SU-DHL-6 (cell line): Measurements from ENCODE around the gene PIGX.

ENCODE experiments used
- H2AFZ ChIP-seq: fragments of 200-600 bp; sonication (generic); 2 replicates; pipeline ENCODE4 v1.6.1; 2014; ENCODE audit warnings: low read depth, mild to moderate bottlenecking, moderate library complexity, mixed read lengths, antibody characterized with exemption, low read length; ENCODE audit not compliant: severe bottlenecking
- H3F3A ChIP-seq: fragments of 200-600 bp; shearing (Covaris generic); 2 replicates; pipeline ENCODE4 v1.6.0; 2016; ENCODE audit warnings: antibody characterized with exemption, mild to moderate bottlenecking; ENCODE audit not compliant: insufficient read depth
- H3K27ac ChIP-seq: fragments of 200-600 bp; sonication (generic); 2 replicates; pipeline ENCODE4 v1.5.1; 2016; ENCODE audit warnings: low read depth, mild to moderate bottlenecking, low read length, moderate library complexity, mixed read lengths
- H3K27me3 ChIP-seq: fragments of 200-600 bp; sonication (generic), shearing (Covaris generic); 2 replicates; pipeline ENCODE4 v1.6.0; 2014; ENCODE audit warnings: mild to moderate bottlenecking, low read length
- H3K36me3 ChIP-seq: fragments of 200-600 bp; sonication (generic); 2 replicates; pipeline ENCODE4 v1.6.1; 2014; ENCODE audit warnings: mild to moderate bottlenecking, low read length, mixed read lengths
- H3K4me2 ChIP-seq: fragments of 300-600, 200-600 bp; shearing (Covaris generic), sonication (generic); 2 replicates; pipeline ENCODE4 v1.6.0; 2014; ENCODE audit warnings: low read length, low read depth, mild to moderate bottlenecking; ENCODE audit not compliant: poor library complexity, severe bottlenecking
- H3K4me3 ChIP-seq: fragments of 200-600 bp; sonication (generic); 2 replicates; pipeline ENCODE4 v1.5.1; 2014; ENCODE audit warnings: antibody characterized with exemption, low read length, mild to moderate bottlenecking, mixed read lengths; ENCODE audit not compliant: insufficient read depth, poor library complexity, severe bottlenecking
- H3K79me2 ChIP-seq: fragments of 200-600 bp; sonication (generic); 2 replicates; pipeline ENCODE4 v1.6.1; 2014; ENCODE audit warnings: mild to moderate bottlenecking, low read length, moderate library complexity; ENCODE audit not compliant: insufficient read depth
- H3K9ac ChIP-seq: fragments of 200-600 bp; sonication (generic); 2 replicates; pipeline ENCODE4 v1.7.0; 2014; ENCODE audit warnings: mild to moderate bottlenecking, low read length
- H3K9me2 ChIP-seq: fragments of 200-600 bp; sonication (generic); replicated peaks from 2 replicates; pipeline ENCODE4 v1.6.1; 2014; ENCODE audit warnings: low read length; ENCODE audit not compliant: insufficient read depth
- H3K9me3 ChIP-seq: fragments of 200-600 bp; sonication (generic); 2 replicates; pipeline ENCODE4 v1.6.1; 2014; ENCODE audit warnings: low read length, mixed read lengths; ENCODE audit not compliant: insufficient read depth
- H4K20me1 ChIP-seq: fragments of 200-600 bp; sonication (generic); 2 replicates; pipeline ENCODE4 v1.6.1; 2014; ENCODE audit warnings: low read depth, mild to moderate bottlenecking, antibody characterized with exemption, low read length, moderate library complexity, mixed read lengths
- CTCF ChIP-seq: fragments of 200-600 bp; sonication (generic); IDR thresholded peaks from one replicate; pipeline ENCODE4 v1.5.1; 2017; ENCODE audit warnings: antibody characterized with exemption, mild to moderate bottlenecking, low read length, moderate library complexity; ENCODE audit not compliant: insufficient read depth, poor library complexity, severe bottlenecking
- EZH2phosphoT487 ChIP-seq: fragments of 200-600 bp; sonication (generic), shearing (Covaris generic); conservative IDR thresholded peaks from 2 replicates; pipeline ENCODE4 v1.6.1; 2018; ENCODE audit warnings: mild to moderate bottlenecking, antibody characterized with exemption, low read length, moderate library complexity, mixed read lengths

The PIGX gene

GRCh38 chr3:196677353-196677752 lies 34.8 kb upstream of the PIGX start:
- H3K27me3 ChIP-seq: no peaks in the 10 kb centered on the region
- no peaks in the 10 kb centered on the region for H4K20me1 ChIP-seq
- H3K27ac ChIP-seq: no peak overlapping the region
- H3K36me3 ChIP-seq: no peaks in the 10 kb centered on the region
- H3K79me2 ChIP-seq: no peaks in the 10 kb centered on the region
- no peaks in the 10 kb centered on the region for H3F3A ChIP-seq
- H3K4me3 ChIP-seq: no peak overlapping the region
- H2AFZ ChIP-seq: no peak overlapping the region
- no peak for TF ChIP-seq EZH2phosphoT487
- no peak for TF ChIP-seq CTCF
- H3K9me3 ChIP-seq: no peaks in the 10 kb centered on the region
- no peak overlapping the region for H3K9ac ChIP-seq
- no peaks in the 10 kb centered on the region for H3K9me2 ChIP-seq
- no peak overlapping the region for H3K4me2 ChIP-seq

GRCh38 chr3:196677931-196678330 lies 34.2 kb upstream of the PIGX start:
- no peak overlapping the region for H3K4me3 ChIP-seq
- H3K27me3 ChIP-seq: no peaks in the 10 kb centered on the region
- TF ChIP-seq CTCF: no peak
- no peak for TF ChIP-seq EZH2phosphoT487

GRCh38 chr3:196684548-196685407 lies 27.4 kb upstream of the PIGX start:
- Histone ChIP-seq H3K9me3 (no peaks in the 10 kb centered on the region), H2AFZ (no peak overlapping the region), H3K27me3 (no peaks in the 10 kb centered on the region), H3K9me2 (no peaks in the 10 kb centered on the region), H4K20me1 (no peaks in the 10 kb centered on the region), H3K79me2 (no peaks in the 10 kb centered on the region), H3K4me2 (peak overlapping the region; percentile 50), H3K36me3 (no peaks in the 10 kb centered on the region), H3F3A (no peaks in the 10 kb centered on the region), H3K4me3 (no peak overlapping the region), H3K9ac (no peak overlapping the region; the same call in 1 of the 2 replicates), H3K27ac (no peak overlapping the region)
- TF ChIP-seq CTCF (peak; percentile 52), EZH2phosphoT487 (no peak)

More at GRCh38 chr3:196677931-196678330, 34.2 kb upstream of the PIGX start:
- no peak overlapping the region for H3K9ac ChIP-seq
- no peak overlapping the region for H2AFZ ChIP-seq
- no peak overlapping the region for H3K27ac ChIP-seq
- no peaks in the 10 kb centered on the region for H3K9me2 ChIP-seq
- no peaks in the 10 kb centered on the region for H3K9me3 ChIP-seq
- no peaks in the 10 kb centered on the region for H3K79me2 ChIP-seq
- H3K4me2 ChIP-seq: no peak overlapping the region
- H4K20me1 ChIP-seq: no peaks in the 10 kb centered on the region
- no peaks in the 10 kb centered on the region for H3F3A ChIP-seq
- H3K36me3 ChIP-seq: no peaks in the 10 kb centered on the region
